ENCODE measurements around the gene TRAPPC11. TPM values are rescaled to one million over a fixed set of nuclear protein-coding genes. Genes with fewer than 3 reads are reported as not detected.

The TRAPPC11 gene
- total RNA-seq, 1 experiment from 2014 or later, result 21.1 TPM

DNA sequence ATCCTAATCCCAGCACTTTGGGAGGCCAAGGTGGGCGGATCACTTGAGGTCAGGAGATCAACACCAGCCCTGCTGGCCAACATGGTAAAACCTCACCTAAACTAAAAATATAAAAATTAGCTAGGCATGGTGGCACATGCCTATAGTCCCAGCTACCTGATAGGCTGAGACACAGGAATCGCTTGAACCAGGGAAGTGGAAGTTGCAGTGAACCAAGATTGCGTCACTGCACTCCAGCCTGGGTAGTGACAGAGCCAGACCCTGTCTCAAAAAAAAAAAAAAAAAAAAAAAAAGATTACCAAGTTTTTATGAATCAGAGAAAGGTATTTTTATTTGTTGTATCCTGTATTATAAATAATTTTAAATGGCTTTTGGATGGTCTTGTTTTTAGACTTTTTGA lies 15.1 kb downstream of the TRAPPC11 start:
- Histone ChIP-seq H3K9me3 (ENCODE audit: control insufficient read depth, insufficient read depth, low read depth, low read length) (no peaks in the 10 kb centered on the region), H3K27me3 (ENCODE audit: control insufficient read depth, insufficient read depth, low read length) (no peaks in the 10 kb centered on the region), H3K27ac (ENCODE audit: low read length) (no peak overlapping the region), H3K4me1 (ENCODE audit: control insufficient read depth, insufficient read depth, low read length) (no peaks in the 10 kb centered on the region), H3K4me3 (ENCODE audit: low read depth in 2 of 2, low read length in 2 of 2) (no peak overlapping the region), H3K36me3 (ENCODE audit: control insufficient read depth, insufficient read depth, low read length) (peaks cover 10% of the 10 kb centered on the region)
- ATAC-seq (no peak), DNase-seq (ENCODE audit: low read depth, low spot score) (no peak)
- no TSS peak for BruUV-seq (replicated peaks)
- ChIA-PET CTCF (no interaction called here), POLR2A (no interaction called here)
- TF ChIP-seq TCF7L2 (IDR thresholded peaks at IDR 0.05; ENCODE audit: low read depth, low read length), result no peak
- TF ChIP-seq, protein P1, sequence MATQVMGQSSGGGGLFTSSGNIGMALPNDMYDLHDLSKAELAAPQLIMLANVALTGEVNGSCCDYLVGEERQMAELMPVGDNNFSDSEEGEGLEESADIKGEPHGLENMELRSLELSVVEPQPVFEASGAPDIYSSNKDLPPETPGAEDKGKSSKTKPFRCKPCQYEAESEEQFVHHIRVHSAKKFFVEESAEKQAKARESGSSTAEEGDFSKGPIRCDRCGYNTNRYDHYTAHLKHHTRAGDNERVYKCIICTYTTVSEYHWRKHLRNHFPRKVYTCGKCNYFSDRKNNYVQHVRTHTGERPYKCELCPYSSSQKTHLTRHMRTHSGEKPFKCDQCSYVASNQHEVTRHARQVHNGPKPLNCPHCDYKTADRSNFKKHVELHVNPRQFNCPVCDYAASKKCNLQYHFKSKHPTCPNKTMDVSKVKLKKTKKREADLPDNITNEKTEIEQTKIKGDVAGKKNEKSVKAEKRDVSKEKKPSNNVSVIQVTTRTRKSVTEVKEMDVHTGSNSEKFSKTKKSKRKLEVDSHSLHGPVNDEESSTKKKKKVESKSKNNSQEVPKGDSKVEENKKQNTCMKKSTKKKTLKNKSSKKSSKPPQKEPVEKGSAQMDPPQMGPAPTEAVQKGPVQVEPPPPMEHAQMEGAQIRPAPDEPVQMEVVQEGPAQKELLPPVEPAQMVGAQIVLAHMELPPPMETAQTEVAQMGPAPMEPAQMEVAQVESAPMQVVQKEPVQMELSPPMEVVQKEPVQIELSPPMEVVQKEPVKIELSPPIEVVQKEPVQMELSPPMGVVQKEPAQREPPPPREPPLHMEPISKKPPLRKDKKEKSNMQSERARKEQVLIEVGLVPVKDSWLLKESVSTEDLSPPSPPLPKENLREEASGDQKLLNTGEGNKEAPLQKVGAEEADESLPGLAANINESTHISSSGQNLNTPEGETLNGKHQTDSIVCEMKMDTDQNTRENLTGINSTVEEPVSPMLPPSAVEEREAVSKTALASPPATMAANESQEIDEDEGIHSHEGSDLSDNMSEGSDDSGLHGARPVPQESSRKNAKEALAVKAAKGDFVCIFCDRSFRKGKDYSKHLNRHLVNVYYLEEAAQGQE (IDR thresholded peaks at IDR 0.05; ENCODE audit: insufficient read depth in 1 of 2, low read depth in 2 of 2, low read length in 1 of 2), result no peak
- TF ChIP-seq POLR2AphosphoS5 (IDR thresholded peaks at IDR 0.05; ENCODE audit: low read depth, low read length), result no peak
- TF ChIP-seq, protein P2, sequence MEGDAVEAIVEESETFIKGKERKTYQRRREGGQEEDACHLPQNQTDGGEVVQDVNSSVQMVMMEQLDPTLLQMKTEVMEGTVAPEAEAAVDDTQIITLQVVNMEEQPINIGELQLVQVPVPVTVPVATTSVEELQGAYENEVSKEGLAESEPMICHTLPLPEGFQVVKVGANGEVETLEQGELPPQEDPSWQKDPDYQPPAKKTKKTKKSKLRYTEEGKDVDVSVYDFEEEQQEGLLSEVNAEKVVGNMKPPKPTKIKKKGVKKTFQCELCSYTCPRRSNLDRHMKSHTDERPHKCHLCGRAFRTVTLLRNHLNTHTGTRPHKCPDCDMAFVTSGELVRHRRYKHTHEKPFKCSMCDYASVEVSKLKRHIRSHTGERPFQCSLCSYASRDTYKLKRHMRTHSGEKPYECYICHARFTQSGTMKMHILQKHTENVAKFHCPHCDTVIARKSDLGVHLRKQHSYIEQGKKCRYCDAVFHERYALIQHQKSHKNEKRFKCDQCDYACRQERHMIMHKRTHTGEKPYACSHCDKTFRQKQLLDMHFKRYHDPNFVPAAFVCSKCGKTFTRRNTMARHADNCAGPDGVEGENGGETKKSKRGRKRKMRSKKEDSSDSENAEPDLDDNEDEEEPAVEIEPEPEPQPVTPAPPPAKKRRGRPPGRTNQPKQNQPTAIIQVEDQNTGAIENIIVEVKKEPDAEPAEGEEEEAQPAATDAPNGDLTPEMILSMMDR (IDR thresholded peaks at IDR 0.05), result no peak
- no peak for TF ChIP-seq SIN3A (IDR thresholded peaks at IDR 0.05; ENCODE audit: borderline replicate concordance, insufficient read depth, low read depth, low read length)
- intact Hi-C loops (cut with micrococcal nuclease; ENCODE audit: unreplicated experiment) (no loop called here), in situ Hi-C loops (cut with HindIII; ENCODE audit: low pct_unique_long_range_greater_than_20kb, low sequenced_read_pairs) (no loop called here)

DNA sequence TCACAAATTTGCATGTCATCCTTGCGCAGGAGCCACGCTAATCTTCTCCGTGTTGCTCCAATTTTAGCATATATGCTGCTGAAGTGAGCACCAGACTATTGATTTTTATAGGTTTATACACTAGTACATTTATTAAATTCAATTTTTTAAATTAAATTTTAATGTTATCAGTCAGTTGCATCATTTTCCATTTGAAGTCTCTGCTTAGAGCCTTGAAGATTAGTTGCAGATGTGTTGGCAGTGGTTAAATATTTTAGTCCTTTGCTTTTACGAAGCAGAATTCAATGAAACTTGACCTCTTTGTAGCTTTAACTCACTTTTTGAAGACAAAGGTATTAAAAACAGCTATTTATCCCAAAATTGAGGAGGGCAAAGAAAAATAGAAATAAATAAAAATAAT lies 16.5 kb downstream of the TRAPPC11 start:
- Histone ChIP-seq H3K9me3 (ENCODE audit: control insufficient read depth, insufficient read depth, low read depth, low read length) (no peaks in the 10 kb centered on the region), H3K27me3 (ENCODE audit: control insufficient read depth, insufficient read depth, low read length) (no peaks in the 10 kb centered on the region), H3K4me3 (ENCODE audit: low read depth in 2 of 2, low read length in 2 of 2) (no peak overlapping the region), H3K36me3 (ENCODE audit: control insufficient read depth, insufficient read depth, low read length) (peaks cover 15% of the 10 kb centered on the region), H3K4me1 (ENCODE audit: control insufficient read depth, insufficient read depth, low read length) (no peaks in the 10 kb centered on the region), H3K27ac (ENCODE audit: low read length) (no peak overlapping the region)
- no TSS peak for BruUV-seq (replicated peaks)
- TF ChIP-seq SIN3A (IDR thresholded peaks at IDR 0.05; ENCODE audit: borderline replicate concordance, insufficient read depth, low read depth, low read length) (no peak), POLR2AphosphoS5 (IDR thresholded peaks at IDR 0.05; ENCODE audit: low read depth, low read length) (no peak)
- DNase-seq (ENCODE audit: low read depth, low spot score), result no peak
- in situ Hi-C loops (cut with HindIII; ENCODE audit: low pct_unique_long_range_greater_than_20kb, low sequenced_read_pairs) (no loop called here), intact Hi-C loops (cut with micrococcal nuclease; ENCODE audit: unreplicated experiment) (no loop called here)
- POLR2A ChIA-PET, result no interaction called here
- ATAC-seq, result no peak
- CTCF ChIA-PET, result no interaction called here

DNA sequence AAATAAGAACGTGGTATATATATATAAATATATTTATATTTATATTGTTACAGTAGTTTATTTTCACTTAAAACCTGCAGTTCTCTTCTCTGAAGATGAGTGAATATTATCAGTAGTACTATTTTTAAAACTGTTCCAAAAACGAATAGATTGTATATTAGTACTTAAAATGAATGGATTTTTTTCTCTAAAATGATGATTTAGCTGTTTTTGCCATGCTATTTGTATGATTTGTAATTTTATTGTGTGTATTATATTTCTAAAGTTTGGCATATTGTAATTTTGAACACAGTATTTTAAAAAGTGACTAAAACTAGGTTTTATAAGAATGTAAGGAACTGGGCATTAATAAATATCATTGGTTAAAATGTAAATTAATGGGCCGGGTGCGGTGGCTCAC lies 22.0 kb downstream of the TRAPPC11 start:
- intact Hi-C loops (cut with micrococcal nuclease; ENCODE audit: unreplicated experiment), result no loop called here
- Histone ChIP-seq H3K36me3 (ENCODE audit: control insufficient read depth, insufficient read depth, low read length) (peaks cover 5% of the 10 kb centered on the region; the same call in 1 of the 2 replicates), H3K27me3 (ENCODE audit: control insufficient read depth, insufficient read depth, low read length) (no peaks in the 10 kb centered on the region), H3K9me3 (ENCODE audit: control insufficient read depth, insufficient read depth, low read depth, low read length) (no peaks in the 10 kb centered on the region), H3K4me1 (ENCODE audit: control insufficient read depth, insufficient read depth, low read length) (no peaks in the 10 kb centered on the region), H3K4me3 (ENCODE audit: low read depth in 2 of 2, low read length in 2 of 2) (no peak overlapping the region), H3K27ac (ENCODE audit: low read length) (no peak overlapping the region)
- DNase-seq (ENCODE audit: low read depth, low spot score) (no peak), ATAC-seq (no peak)
- ChIA-PET CTCF (no interaction called here), POLR2A (no interaction called here)
- TF ChIP-seq SIN3A (IDR thresholded peaks at IDR 0.05; ENCODE audit: borderline replicate concordance, insufficient read depth, low read depth, low read length) (no peak), POLR2AphosphoS5 (IDR thresholded peaks at IDR 0.05; ENCODE audit: low read depth, low read length) (no peak), TCF7L2 (IDR thresholded peaks at IDR 0.05; ENCODE audit: low read depth, low read length) (no peak)
- TF ChIP-seq, protein P1 (IDR thresholded peaks at IDR 0.05; ENCODE audit: insufficient read depth in 1 of 2, low read depth in 2 of 2, low read length in 1 of 2), result no peak
- TF ChIP-seq, protein P2 (IDR thresholded peaks at IDR 0.05), result no peak
- no TSS peak for BruUV-seq (replicated peaks)
- in situ Hi-C loops (cut with HindIII; ENCODE audit: low pct_unique_long_range_greater_than_20kb, low sequenced_read_pairs), result no loop called here

All from Panc1 (cell line).